M059J (cell line): ENCODE data around the gene DNM2. TPM values are rescaled to one million over a fixed set of nuclear protein-coding genes. Genes with fewer than 3 reads are reported as not detected.
"Not testable (repeated sequence)": the region's sequence is repeated elsewhere in the genome, so short reads cannot be mapped to it uniquely, and the experiment has no call there.

ENCODE experiments used
- DNase-seq: peaks from one replicate; pipeline ENCODE4 v3.0.0-alpha.2; 2012; ENCODE audit warnings: low read depth
- total RNA-seq: library from RNA; depleted of rRNA; stranded (reverse); fragments of >200 nt; shearing (Covaris generic); gene quantifications from 2 replicates; pipeline ENCODE4 v1.2.3, GENCODE V29; 2014

Gene DNM2
- total RNA-seq, 1 experiment from 2014 or later, result 91.8 TPM

- DNase-seq, result no peak
Observed at GRCh38 chr19:10752237-10752912, 34.5 kb downstream of the DNM2 start.

GRCh38 chr19:10752913-10753704 is 35.2 kb downstream of the DNM2 start:
- no peak for DNase-seq

- no peak for DNase-seq
Observed at GRCh38 chr19:10756371-10756770, 38.5 kb downstream of the DNM2 start.

GRCh38 chr19:10756791-10757190 is 38.9 kb downstream of the DNM2 start:
- no peak for DNase-seq

GRCh38 chr19:10758050-10758449 is 40.2 kb downstream of the DNM2 start:
- DNase-seq, result not testable (repeated sequence)

- no peak for DNase-seq
Observed at GRCh38 chr19:10758978-10759377, 41.1 kb downstream of the DNM2 start.

- peak; percentile 88 for DNase-seq
Observed at GRCh38 chr19:10760273-10760944, 42.5 kb downstream of the DNM2 start.

- DNase-seq, result no peak
Observed at GRCh38 chr19:10761443-10762250, 43.8 kb downstream of the DNM2 start.

GRCh38 chr19:10762656-10763055 is 44.8 kb downstream of the DNM2 start:
- DNase-seq, result no peak

GRCh38 chr19:10763411-10763810 is 45.5 kb downstream of the DNM2 start:
- DNase-seq, result no peak

GRCh38 chr19:10763828-10764339 is 46.0 kb downstream of the DNM2 start:
- DNase-seq, result no peak

GRCh38 chr19:10764340-10764894 is 46.5 kb downstream of the DNM2 start:
- DNase-seq, result peak; percentile 20

GRCh38 chr19:10766049-10766623 is 48.3 kb downstream of the DNM2 start:
- no peak for DNase-seq

GRCh38 chr19:10766671-10767201 is 48.9 kb downstream of the DNM2 start:
- no peak for DNase-seq

- no peak for DNase-seq
Observed at GRCh38 chr19:10767726-10768125, 49.8 kb downstream of the DNM2 start.

GRCh38 chr19:10768369-10768768 is 50.5 kb downstream of the DNM2 start:
- no peak for DNase-seq

- DNase-seq, result no peak
Observed at GRCh38 chr19:10768936-10769335, 51.1 kb downstream of the DNM2 start.

GRCh38 chr19:10769533-10770491 is 51.9 kb downstream of the DNM2 start:
- DNase-seq, result peak; percentile 47

GRCh38 chr19:10773969-10774368 is 56.1 kb downstream of the DNM2 start:
- no peak for DNase-seq
